Uterus (tissue), 4 donors: ENCODE data around the gene PTPRU. TPM values are rescaled to one million over a fixed set of nuclear protein-coding genes. Genes with fewer than 3 reads are reported as not detected.

Experiments used
- DNase-seq, 2 donors: peaks; one replicate each; pipeline ENCODE4 v3.0.0-alpha.2; 2019 to 2020
- H3K27ac ChIP-seq, 2 donors: fragments of 200-600 bp; sonication (generic); 1 replicate in 1 of 2; 2 replicates in 1 of 2; pipeline ENCODE4 v1.5.1; 2016 to 2018
- H3K27me3 ChIP-seq, 2 donors: fragments of 200-600 bp; sonication (generic); one replicate each; pipeline ENCODE4 v1.5.1; 2018 to 2019; ENCODE audit warnings: control low read depth in 1 of 2
- H3K36me3 ChIP-seq, 2 donors: fragments of 200-600 bp; sonication (generic); one replicate each; pipeline ENCODE4 v1.5.1; 2019; ENCODE audit warnings: control low read depth in 1 of 2
- H3K4me1 ChIP-seq, 2 donors: fragments of 200-600 bp; sonication (generic); one replicate each; pipeline ENCODE4 v1.5.1; 2018 to 2019; ENCODE audit warnings: control low read depth in 1 of 2
- H3K4me3 ChIP-seq, 2 donors: fragments of 200-600 bp; sonication (generic); 1 replicate in 1 of 2; 2 replicates in 1 of 2; pipeline ENCODE4 v1.5.1; 2018 to 2019; ENCODE audit warnings: mild to moderate bottlenecking in 1 of 2
- H3K9me3 ChIP-seq, 2 donors: fragments of 200-600 bp; sonication (generic); one replicate each; pipeline ENCODE4 v1.5.1; 2019; ENCODE audit warnings: control low read depth in 1 of 2
- POLR2A ChIP-seq, 2 donors: fragments of 450-650 bp; IDR thresholded peaks; one replicate each; pipeline ENCODE4 v1.6.1; 2016; ENCODE audit warnings: antibody characterized with exemption in 2 of 2, mild to moderate bottlenecking in 1 of 2, moderate library complexity in 1 of 2
- intact Hi-C: fragments of 100-400 bp; cut with DNase I; formaldehyde crosslinking; loops from one replicate; pipeline ENCODE4 v1.15.1; 2023; ENCODE audit warnings: low total_unique reads
- total RNA-seq, 4 donors: library from RNA; depleted of rRNA in 3 of 4; stranded (reverse); fragments of >200 nt in 3 of 4; gene quantifications; one replicate each; pipeline versions ENCODE4 v1.1.0 to v1.2.4, GENCODE V29; 2014 to 2023
- TF ChIP-seq, protein P1 (sequence below), 4 experiments: fragments of 200-600 bp in 2 of 4; fragments of 450-650 bp in 2 of 4; sonication (generic) in 2 of 4; IDR thresholded peaks; one replicate each; pipeline ENCODE4 v1.5.1; 2016 to 2019; ENCODE audit warnings: antibody characterized with exemption in 4 of 4, mild to moderate bottlenecking in 2 of 4, moderate library complexity in 1 of 4
- donor health status: DM: yes; HTN: yes; CAD: no.

Gene PTPRU
- total RNA-seq, 4 donors from 2014 or later: 9.5 to 48.2 (median 33.4) TPM

DNA sequence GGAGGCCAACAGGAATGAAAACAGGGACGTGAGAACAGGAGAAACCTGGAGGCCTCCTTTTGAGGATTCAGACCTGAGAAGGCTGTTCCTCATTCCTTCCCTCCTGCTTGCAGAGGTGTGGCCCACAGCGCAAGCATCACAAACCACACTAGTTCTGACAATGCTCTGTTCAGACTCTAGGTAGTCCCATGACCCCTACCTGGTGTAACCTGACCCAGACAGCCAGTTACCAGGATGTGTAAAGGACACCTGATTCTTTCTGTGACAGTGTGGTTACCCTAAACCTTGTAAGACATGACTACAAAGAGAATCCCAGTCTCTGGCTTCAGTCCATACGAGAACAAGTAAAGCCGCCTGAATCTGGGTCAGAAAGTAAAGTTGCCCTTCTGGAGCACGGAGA lies 8.8 kb upstream of the PTPRU start:
- no peak for DNase-seq
- H3K4me1 ChIP-seq: peaks cover 0 to 9% of the 10 kb centered on the region in 2 donors
- intact Hi-C loops: no loop called here
- H3K27me3 ChIP-seq: no peaks in the 10 kb centered on the region
- H3K36me3 ChIP-seq: no peaks in the 10 kb centered on the region
- TF ChIP-seq POLR2A (IDR thresholded peaks at IDR 0.05): no peak
- TF ChIP-seq, protein P1, sequence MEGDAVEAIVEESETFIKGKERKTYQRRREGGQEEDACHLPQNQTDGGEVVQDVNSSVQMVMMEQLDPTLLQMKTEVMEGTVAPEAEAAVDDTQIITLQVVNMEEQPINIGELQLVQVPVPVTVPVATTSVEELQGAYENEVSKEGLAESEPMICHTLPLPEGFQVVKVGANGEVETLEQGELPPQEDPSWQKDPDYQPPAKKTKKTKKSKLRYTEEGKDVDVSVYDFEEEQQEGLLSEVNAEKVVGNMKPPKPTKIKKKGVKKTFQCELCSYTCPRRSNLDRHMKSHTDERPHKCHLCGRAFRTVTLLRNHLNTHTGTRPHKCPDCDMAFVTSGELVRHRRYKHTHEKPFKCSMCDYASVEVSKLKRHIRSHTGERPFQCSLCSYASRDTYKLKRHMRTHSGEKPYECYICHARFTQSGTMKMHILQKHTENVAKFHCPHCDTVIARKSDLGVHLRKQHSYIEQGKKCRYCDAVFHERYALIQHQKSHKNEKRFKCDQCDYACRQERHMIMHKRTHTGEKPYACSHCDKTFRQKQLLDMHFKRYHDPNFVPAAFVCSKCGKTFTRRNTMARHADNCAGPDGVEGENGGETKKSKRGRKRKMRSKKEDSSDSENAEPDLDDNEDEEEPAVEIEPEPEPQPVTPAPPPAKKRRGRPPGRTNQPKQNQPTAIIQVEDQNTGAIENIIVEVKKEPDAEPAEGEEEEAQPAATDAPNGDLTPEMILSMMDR (IDR thresholded peaks at IDR 0.05): no peak
- no peaks in the 10 kb centered on the region for H3K9me3 ChIP-seq
- H3K4me3 ChIP-seq: no peak overlapping the region
- no peak overlapping the region for H3K27ac ChIP-seq

DNA sequence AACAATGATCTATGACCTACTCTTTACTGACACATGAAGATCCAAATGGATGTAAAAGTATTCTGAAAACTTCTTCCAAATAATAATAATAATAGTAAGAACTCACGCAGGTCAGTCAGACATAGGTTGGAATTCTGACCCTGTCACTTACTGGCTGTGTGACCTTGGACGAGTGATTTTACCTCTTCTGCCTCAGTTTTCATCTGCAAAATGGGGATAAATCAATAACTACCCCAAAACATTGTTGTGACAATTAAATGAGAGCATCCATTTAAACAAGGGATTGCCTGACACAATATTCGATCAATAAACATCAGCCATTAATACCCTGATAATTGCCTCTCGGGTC lies 6.1 kb upstream of the PTPRU start:
- intact Hi-C loops: loop anchor here (10.0 kb wide), 1 partner anchor 1485 kb away; no protein-coding TSS in a partner anchor
- H3K27me3 ChIP-seq: no peaks in the 10 kb centered on the region
- H3K27ac ChIP-seq: peak overlapping the region; percentile 71 to 75
- H3K4me1 ChIP-seq: peaks cover 0 to 9% of the 10 kb centered on the region in 2 donors
- no peaks in the 10 kb centered on the region for H3K9me3 ChIP-seq
- H3K4me3 ChIP-seq: peak overlapping the region; percentile 58 to 77
- no peaks in the 10 kb centered on the region for H3K36me3 ChIP-seq
- TF ChIP-seq POLR2A (IDR thresholded peaks at IDR 0.05): no peak
- TF ChIP-seq, protein P1 (IDR thresholded peaks at IDR 0.05): no peak
- DNase-seq: no peak

DNA sequence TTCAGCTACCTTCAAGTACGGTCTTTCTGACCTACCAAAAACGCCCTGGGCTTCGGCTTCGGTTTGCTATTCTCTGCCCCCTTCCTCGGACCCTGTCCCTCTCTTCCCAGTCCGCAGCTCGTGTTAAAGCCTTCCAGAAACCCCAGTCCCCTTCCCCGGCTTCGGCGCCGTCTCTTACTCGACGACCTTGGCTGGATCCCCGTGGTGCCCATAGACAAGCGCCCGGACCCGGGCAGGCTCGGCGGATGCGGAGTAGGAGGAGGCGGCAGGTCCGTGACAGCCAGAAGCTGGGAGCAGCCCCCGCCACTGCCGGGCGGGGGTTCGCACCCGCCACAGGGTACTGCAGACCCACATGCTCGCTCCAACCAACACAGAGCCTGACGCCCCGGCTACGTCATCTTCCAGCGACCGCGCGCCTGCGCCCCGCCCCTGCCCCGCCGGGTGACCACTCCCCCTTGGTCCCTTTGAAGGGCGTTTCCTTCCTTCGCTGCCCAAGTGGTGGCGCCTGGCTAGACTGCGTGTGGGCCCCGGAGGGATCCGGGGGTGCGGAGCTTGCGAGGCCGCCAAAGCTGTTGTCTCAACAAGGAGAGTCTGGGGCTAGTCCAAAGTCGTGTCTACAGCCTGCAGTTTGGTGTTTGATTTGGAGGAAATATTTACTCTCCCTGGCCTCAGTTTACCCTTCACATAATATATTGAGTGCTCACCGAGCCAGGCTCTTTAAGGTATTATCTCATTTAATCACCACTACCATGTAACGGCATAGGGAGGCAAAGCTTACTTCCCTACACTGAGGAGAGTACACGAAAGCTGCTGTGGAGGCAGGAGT lies 5.6 kb upstream of the PTPRU start, which contains the start of gene MECR:
MECR (minus strand) TSS at position 382 of the 826 bp plus-strand sequence; CDS start at position 354, 28 bp downstream.
- Histone ChIP-seq H3K4me3 (peak within 1 kb of the TSS; percentile 58 to 77), H3K9me3 (no peaks in the 10 kb centered on the region), H3K4me1 (peaks cover 0 to 9% of the 10 kb centered on the region in 2 donors), H3K27ac (peak within 1 kb of the TSS; percentile 71 to 75), H3K36me3 (no peaks in the 10 kb centered on the region), H3K27me3 (no peaks in the 10 kb centered on the region)
- TF ChIP-seq, protein P1 (IDR thresholded peaks at IDR 0.05): peak; percentile 17 to 46 (median 28)
- peak; percentile 19 to 70 for TF ChIP-seq POLR2A (IDR thresholded peaks at IDR 0.05)
- intact Hi-C loops: loop anchor here (10.0 kb wide), 1 partner anchor 1484 kb away; no protein-coding TSS in a partner anchor
- DNase-seq: peak; percentile 92 to 95

DNA sequence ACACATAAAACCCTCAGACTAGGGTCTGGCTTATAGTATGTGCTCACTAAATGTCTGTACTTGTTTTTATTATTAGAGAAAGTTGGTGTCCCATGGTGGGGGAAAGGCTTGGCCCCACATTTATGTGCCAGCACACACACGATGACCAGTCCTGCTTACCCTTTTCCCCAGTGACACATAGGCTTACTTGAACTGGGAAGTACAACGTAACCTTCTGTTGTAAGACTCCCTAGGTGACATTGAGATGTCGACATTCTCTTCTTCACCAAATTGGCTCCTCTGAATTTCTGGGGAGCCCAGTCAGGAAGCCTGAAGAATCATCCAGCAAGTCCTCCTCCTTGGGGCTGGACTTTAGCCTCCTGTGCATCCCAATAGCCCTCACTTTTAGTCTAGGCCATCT lies 3.9 kb upstream of the PTPRU start:
- intact Hi-C loops: loop anchor here (10.0 kb wide), 1 partner anchor 1482 kb away; no protein-coding TSS in a partner anchor
- H3K27me3 ChIP-seq: no peaks in the 10 kb centered on the region
- no peaks in the 10 kb centered on the region for H3K36me3 ChIP-seq
- H3K9me3 ChIP-seq: no peaks in the 10 kb centered on the region
- no peak overlapping the region for H3K27ac ChIP-seq
- TF ChIP-seq, protein P1 (IDR thresholded peaks at IDR 0.05): no peak
- TF ChIP-seq POLR2A (IDR thresholded peaks at IDR 0.05): no peak
- peaks cover 4 to 9% of the 10 kb centered on the region in 2 donors for H3K4me1 ChIP-seq
- no peak overlapping the region for H3K4me3 ChIP-seq
- DNase-seq: no peak

DNA sequence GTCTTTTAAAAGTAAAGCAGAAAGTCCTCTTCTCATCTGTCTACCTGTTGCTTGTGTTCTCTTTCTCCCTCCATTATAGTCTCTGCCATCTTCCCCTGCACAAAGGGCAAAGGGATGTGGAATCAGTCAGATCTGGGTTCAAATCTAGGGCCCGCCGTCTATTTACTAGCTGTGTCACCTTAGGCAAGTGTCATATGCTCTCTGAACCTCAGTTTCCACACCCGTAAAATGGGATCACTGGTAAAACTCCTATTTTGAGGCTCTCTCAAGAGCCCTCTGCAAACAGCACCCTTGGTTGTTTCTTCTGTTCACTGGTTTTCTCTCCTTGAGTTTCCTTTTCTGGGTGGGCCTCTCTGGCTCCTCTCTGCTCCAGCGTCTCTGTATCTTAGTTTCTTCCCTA lies 2.6 kb upstream of the PTPRU start:
- no peak for TF ChIP-seq POLR2A (IDR thresholded peaks at IDR 0.05)
- TF ChIP-seq, protein P1 (IDR thresholded peaks at IDR 0.05): no peak

More for the DNA sequence above, 2.6 kb upstream of the PTPRU start:
- H3K9me3 ChIP-seq: no peaks in the 10 kb centered on the region
- intact Hi-C loops: loop anchor here (10.0 kb wide), 1 partner anchor 1481 kb away; no protein-coding TSS in a partner anchor
- no peak for DNase-seq
- H3K27me3 ChIP-seq: no peaks in the 10 kb centered on the region
- no peaks in the 10 kb centered on the region for H3K36me3 ChIP-seq
- H3K27ac ChIP-seq: no peak overlapping the region
- H3K4me1 ChIP-seq: peaks cover 4 to 9% of the 10 kb centered on the region in 2 donors
- H3K4me3 ChIP-seq: no peak overlapping the region
